Astrocyte (in vitro differentiated cells and primary cell): ENCODE results near the gene EGLN1.
"Not testable (repeated sequence)": the region's sequence is repeated elsewhere in the genome, so short reads cannot be mapped to it uniquely, and the experiment has no call there.

Experiments
- EZH2 ChIP-seq: IDR thresholded peaks from 2 replicates; pipeline ENCODE4 v1.6.1; 2012; ENCODE audit warnings: mild to moderate bottlenecking, low read length, inconsistent platforms; ENCODE audit not compliant: insufficient read depth
- TF ChIP-seq, protein P1 (sequence below): IDR thresholded peaks from 2 replicates; pipeline ENCODE4 v1.5.1; 2011; ENCODE audit warnings: low read depth, mild to moderate bottlenecking, inconsistent platforms, low read length, moderate library complexity; ENCODE audit not compliant: insufficient read depth

DNA sequence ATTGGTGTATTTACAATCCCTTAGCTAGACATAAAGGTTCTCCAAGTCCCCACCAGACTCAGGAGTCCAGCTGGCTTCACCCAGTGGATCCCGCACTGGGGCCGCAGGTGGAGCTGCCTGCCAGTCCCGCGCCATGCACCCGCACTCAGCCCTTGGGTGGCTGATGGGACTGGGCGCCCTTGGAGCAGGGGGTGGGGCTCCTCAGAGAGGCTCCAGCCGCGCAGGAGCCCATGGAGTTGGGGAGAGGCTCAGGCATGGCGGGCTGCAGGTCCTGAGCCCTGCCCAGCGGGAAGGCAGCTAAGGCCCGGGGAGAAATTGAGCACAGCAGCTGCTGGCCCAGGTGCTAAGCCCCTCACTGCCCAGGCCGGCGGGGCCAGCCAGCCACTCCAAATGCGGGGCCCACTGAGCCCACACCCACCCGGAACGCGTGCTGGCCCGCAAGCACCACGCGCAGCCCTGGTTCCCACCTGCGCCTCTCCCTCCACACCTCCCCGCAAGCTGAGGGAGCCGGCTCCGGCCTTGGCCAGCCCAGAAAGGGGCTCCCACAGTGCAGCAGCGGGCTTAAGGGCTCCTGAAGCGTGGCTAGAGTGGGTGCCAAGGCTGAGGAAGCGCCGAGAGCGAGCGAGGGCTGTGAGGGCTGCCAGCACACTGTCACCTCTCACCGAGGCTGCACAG lies 8.7 kb upstream of the EGLN1 start:
- TF ChIP-seq, protein P1, sequence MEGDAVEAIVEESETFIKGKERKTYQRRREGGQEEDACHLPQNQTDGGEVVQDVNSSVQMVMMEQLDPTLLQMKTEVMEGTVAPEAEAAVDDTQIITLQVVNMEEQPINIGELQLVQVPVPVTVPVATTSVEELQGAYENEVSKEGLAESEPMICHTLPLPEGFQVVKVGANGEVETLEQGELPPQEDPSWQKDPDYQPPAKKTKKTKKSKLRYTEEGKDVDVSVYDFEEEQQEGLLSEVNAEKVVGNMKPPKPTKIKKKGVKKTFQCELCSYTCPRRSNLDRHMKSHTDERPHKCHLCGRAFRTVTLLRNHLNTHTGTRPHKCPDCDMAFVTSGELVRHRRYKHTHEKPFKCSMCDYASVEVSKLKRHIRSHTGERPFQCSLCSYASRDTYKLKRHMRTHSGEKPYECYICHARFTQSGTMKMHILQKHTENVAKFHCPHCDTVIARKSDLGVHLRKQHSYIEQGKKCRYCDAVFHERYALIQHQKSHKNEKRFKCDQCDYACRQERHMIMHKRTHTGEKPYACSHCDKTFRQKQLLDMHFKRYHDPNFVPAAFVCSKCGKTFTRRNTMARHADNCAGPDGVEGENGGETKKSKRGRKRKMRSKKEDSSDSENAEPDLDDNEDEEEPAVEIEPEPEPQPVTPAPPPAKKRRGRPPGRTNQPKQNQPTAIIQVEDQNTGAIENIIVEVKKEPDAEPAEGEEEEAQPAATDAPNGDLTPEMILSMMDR: not testable (repeated sequence)
- not testable (repeated sequence) for TF ChIP-seq EZH2
